HG03060 (cell line): ENCODE results near the gene EFCAB6.

Experiments used
- ATAC-seq: cut with Tn5 transposase; IDR thresholded peaks from one replicate; pipeline ENCODE4 v1.9.1; 2021; ENCODE audit warnings: low read depth, moderate number of reproducible peaks; ENCODE audit not compliant: unreplicated experiment

The EFCAB6 gene

DNA sequence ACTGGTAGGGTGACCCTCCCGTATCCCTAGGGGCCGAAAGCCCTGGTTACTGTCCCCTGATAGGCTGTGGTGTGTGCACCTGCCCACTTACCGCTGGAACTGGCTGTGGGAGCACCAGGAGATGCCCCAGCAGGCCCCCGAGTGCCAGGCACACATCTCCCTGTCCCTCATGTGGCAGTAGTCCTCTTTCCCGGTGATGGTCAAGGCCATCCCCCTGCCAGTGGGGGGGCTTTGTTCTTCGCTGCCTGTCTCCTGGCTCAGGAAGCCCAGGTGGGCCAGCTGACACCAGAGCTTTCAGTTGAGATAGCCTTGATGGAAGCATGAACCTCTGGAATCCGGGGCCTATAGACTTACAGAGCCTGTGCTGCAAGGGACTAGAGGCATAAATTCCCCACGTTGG is 299.8 kb downstream of the EFCAB6 start:
- ATAC-seq, result no peak

DNA sequence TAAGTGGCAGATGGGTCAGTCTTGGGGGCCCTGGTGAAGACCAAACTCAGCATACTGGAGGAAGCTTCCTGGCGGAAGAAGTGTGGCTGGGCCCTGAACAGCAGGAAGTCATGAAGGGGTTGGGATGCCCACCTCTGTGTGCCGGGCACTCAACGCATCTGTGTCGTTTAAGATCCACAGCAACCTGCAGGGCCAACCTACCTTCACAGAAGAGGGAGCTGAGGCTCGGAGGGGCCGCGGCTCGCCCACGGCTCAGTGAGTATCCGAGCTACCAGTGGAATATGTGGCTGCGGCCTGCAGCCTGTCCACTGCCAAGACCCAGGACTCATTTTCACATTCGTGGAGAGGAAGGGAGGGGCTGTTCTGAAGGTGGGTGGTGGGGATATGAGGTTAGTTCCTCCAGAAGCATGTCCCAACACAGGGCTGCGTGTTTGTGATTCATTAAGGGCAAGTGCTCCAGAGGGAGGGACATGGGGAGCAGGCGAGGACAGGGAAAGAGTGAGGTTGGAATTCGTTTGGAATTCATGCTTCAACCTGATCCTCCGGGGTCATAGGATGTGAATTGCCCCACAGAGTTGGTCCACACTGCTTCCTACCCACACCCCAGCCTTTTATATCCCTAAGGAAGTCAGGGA is 300.7 kb downstream of the EFCAB6 start:
- no peak for ATAC-seq

- ATAC-seq, result no peak
Measured at GRCh38 chr22:43510281-43511070, 301.6 kb downstream of the EFCAB6 start.

GRCh38 chr22:43509337-43509736 is 302.8 kb downstream of the EFCAB6 start:
- no peak for ATAC-seq

- ATAC-seq, result no peak
Measured at GRCh38 chr22:43508489-43508888, 303.6 kb downstream of the EFCAB6 start.

DNA sequence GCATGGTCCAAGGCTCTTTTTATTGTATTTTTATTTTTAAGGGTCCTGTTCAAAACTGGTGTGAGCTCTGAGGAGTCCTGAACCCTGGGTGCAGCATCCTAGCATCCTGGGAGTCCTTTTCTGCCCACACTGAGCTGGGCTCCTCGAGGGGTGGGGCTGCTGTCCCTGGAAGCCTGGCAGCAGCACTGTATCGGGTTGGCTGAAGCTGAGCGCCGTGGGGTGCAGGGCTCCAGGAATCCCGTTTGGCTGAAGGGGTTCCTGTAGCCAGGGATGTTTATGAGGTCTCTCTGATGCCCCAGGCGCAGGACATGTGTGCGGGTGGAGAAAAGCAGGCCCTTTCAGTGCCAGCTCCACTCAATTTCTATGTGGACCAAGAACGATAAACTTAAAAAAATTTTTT is 304.9 kb downstream of the EFCAB6 start:
- no peak for ATAC-seq

DNA sequence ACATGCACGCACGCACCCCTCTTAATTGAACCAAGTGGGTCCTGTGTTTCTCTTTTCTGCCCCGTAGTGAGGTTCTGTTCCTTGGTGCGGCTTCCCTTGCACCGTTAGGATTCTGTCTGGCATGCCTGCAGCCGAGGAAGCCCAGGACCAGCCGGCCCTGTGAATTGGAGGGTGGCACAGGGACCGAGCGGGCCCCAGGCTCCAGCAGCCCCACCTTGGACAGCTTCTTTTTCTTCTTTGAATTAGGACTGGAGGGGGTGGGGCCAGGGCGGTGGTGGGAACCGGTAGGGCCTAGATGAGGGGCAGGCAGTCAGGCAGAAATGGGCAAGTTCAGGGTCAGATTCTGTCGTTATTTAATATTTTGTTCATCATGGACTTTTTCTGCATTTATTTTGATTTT is 305.6 kb downstream of the EFCAB6 start:
- ATAC-seq, result no peak

- ATAC-seq, result no peak
Measured at GRCh38 chr22:43505896-43506295, 306.2 kb downstream of the EFCAB6 start.

GRCh38 chr22:43505423-43505822 is 306.7 kb downstream of the EFCAB6 start:
- ATAC-seq, result no peak

DNA sequence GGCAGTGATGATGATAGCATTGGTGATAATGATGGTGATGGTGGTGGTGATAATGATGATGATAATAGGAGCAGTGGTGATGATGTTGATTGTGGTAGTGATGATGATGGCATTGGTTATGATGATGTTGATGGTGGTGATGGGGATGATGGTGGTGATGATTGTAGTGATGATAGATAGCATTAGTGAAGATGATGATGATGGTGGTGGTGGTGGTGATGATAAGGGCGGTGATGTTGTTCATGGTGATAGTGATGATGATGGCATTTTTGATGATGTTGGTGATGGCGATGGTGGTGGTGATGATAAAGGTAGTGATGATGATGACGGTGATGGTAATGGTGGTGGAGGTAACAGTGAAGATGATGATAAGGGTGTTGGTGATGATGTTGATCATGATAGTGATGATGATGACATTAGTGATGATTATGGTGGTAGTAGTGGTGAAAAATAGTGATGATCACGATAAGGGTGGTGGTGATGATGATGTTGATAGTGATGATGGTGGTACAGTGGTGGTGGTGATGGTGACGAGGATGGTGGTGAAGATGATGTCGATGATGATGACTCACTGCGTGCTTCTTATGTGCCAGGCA is 307.3 kb downstream of the EFCAB6 start:
- no peak for ATAC-seq

GRCh38 chr22:43504068-43504467 is 308.0 kb downstream of the EFCAB6 start:
- no peak for ATAC-seq

- ATAC-seq, result no peak
Measured at GRCh38 chr22:43502306-43502874, 309.7 kb downstream of the EFCAB6 start.

- ATAC-seq, result no peak
Measured at GRCh38 chr22:43501878-43502277, 310.2 kb downstream of the EFCAB6 start.

GRCh38 chr22:43500792-43501785 is 311.0 kb downstream of the EFCAB6 start:
- no peak for ATAC-seq

GRCh38 chr22:43498856-43499253 is 313.2 kb downstream of the EFCAB6 start:
- no peak for ATAC-seq

- no peak for ATAC-seq
Measured at GRCh38 chr22:43497956-43498855, 313.9 kb downstream of the EFCAB6 start.

- no peak for ATAC-seq
Measured at GRCh38 chr22:43493297-43493696, 318.8 kb downstream of the EFCAB6 start.

DNA sequence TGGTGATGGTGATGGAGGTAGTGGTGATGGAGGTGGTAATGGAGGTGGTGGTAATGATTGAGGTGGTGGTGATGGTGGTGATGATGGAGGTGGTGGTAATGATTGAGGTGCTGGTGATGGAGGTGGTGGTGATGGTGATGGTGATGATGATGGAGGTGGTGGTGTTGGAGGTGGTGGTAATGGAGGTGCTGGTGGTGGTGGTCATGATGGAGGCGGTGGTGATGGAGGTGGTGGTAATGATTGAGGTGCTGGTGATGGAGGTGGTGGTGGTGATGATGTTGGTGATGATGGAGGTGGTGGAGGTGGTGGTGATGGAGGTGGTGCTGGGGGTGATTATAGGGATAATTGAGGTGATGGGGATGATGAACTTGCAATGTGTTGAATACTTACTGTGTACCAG is 320.4 kb downstream of the EFCAB6 start:
- ATAC-seq, result no peak

- no peak for ATAC-seq
Measured at GRCh38 chr22:43491177-43491576, 320.9 kb downstream of the EFCAB6 start.
